ENCODE results near the gene ROR2. TPM values are rescaled to one million over a fixed set of nuclear protein-coding genes. Genes with fewer than 3 reads are reported as not detected.
A peak's percentile ranks its signal among the peaks of the same experiment; 100 is the strongest.

The ROR2 gene
- total RNA-seq, 1 experiment from 2014 or later, result not detected

DNA sequence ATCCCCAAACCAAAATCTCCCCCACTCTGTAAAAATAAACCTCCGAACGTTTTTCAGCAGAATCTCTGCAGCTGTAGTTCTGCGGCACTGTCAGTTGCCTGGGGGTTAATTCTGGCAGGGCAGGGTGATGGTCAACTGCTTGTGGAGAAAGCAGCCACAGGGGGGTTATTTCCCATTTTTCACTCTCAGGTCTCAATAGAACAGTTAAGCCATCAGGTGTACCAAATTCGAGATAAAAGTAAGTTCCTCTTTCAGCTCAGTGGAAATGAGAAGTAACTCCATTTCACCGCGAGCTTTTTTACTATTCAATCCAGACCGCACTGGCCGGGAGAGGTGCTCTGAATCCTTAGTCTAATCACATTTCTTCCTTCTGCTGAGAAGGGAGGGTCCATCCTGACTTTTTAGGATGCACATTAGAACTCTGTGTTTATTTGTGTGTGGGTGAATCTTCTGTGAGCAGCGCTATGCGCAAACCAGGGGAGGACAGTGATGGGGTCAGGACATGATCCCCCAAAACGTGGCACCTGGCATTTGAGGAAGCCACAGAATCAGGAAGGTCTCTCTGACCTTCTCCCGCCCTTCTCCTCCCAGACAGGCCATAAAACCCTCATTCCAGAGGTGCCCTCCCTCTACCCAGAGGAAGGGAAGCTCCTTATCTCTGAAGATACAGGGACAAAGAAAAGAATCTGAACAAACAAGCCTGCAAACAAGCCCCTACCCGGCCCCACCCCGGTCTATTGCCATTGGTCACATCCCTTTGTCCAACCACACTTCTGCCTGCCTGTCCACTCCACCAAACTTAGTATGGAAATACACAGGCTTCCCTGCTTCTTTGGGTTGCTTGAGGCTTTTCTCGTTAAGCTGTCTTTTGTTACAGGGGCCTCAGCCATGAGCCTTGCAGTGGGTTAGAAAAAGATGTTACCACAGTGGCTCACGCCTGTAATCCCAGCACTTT lies 229.0 kb downstream of the ROR2 start:
- DNase-seq (ENCODE audit: low read depth), result no peak

DNA sequence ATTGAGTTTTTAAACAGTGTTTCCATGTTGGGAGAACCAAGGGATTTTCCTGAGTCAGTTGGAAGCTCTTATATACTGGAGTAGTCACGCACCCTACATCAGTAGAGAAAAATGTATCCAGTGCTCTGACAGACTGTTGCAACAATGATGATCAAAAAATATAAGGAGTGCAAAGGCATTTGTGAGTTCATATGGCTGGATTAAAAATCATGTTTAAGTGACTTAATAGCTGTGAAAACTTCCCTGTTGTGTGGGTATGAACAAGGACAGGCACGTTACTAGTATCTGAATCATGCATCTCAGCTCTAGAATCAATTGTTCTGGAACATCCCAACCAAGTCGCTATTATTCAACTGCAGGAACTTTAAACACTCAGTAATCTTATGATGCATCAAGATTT lies 229.7 kb downstream of the ROR2 start:
- no peak for DNase-seq (ENCODE audit: low read depth)

DNA sequence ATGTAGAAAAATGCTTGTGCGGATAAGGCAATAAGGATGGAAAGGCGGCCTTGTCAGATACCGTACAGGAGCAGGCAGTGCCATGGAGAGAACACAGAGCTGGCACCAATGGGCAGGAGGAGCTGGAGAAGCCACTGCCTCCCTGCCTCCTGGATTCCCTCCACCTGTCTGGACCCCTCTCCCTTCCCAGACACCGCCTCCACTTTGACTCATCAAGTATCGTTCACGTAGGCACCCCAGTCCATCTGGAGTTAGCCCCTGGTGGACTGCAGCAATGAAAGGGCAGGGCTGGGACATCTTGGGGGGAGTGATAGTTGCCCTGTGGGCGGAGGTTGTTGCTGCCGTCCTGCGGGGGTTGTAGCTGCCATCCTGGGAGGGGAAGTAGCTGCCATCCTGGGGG lies 232.0 kb downstream of the ROR2 start:
- DNase-seq (ENCODE audit: low read depth), result no peak

DNA sequence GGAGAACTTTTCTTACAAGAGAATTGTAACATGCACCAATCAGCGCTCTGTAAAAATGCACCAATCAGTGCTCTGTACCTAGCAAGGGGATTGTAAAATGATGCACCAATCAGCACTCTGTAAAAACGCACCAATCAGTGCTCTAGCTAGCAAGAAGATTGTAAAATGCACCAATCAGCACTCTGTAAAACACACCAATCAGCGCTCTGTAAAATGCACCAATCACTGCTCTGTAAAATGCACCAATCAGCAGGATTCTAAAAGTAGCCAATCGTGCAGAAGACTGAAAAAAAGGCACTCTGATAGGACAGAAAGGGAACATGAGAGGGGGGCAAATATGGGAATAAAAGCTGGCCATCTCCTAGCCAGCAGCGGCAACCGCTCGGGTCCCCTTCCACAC lies 233.2 kb downstream of the ROR2 start:
- DNase-seq (ENCODE audit: low read depth), result no peak

DNA sequence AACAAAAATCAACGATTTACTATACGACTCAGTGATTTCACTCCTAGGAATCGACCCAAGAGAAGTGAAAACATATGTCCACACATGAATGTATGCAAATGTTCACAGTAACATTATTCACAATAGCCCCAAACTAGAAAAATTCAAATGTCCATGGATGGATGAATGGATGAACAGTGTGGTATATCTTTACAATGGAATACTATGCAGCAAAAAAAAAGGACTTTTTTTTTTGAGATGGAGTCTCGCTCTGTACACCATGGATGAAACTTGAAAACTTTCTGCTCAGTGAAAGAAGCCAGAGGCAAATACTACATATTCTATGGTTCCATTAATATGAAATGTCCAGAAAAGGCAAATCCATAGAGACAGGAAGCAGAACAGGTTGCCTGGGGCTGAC lies 233.8 kb downstream of the ROR2 start:
- DNase-seq (ENCODE audit: low read depth), result no peak

DNA sequence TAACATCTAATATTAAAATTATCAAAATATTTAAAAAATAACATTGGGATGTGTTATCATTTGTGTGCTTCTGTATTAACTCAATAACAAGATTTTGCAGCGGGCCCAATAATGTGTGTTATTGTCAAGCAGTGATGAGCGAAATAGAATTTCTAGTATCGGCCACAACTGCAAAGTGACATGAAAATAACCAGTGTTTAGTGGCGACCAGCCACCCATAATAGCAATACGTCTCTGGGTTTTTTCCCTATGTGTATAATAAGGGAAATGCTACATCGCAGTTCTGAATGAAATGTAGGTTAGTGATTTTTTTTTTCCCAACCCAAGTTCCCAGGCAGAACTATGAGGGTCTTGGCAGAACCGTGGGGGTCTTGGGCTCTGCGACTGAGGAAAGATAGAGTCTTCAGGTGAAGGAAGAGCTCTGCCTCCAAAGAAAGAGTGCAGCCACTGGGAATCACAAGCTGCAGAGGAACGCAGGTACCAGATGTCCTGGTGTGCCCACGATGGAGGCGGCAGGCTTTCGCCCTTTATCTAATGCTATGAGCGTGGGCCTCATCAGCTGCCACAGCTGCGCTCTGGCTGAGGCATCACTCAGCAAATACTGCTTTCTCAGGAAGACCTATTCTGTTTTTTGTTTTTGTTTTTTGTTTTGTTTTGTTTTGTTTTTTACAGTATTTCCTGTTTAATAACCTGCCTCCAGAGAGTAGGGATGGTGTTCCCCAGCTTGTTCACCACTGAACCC lies 235.0 kb downstream of the ROR2 start:
- no peak for DNase-seq (ENCODE audit: low read depth)

DNA sequence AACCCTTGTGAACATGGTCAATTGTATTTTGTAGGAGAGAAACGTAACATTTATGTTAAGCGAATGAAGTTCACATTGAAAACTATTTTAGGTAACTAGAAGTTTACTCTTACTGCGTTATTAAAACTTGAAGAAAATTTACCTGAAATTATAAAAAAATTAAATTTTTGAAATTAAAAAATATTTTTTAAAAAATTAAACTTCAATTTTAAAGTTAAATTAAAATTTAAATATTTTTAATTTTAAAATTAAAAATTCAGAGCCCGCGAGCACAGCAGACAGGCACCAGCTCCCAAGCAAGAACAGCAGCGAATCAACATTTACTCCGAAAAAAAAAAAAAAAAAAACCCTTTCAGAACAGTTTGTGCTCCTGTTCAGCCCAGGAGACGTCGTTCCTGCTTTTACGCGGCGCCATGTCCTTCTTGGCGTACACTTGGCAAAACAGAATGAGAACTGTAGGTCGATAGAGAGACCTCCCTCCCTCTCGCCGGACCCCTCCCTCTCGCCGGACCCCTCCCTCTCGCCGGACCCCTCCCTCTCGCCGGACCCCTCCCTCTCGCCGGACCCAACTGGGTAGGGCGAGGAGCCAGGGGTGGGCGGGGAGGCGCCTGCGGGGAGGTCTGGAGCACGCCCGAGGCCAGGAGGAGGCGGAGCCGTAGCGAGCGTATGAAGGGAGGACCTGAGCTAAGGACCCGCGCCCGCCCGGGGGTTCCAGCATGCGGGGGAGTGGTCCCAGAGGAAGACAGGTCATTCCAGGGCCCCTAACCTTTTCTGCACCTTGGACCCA lies 235.8 kb downstream of the ROR2 start:
- no peak for DNase-seq (ENCODE audit: low read depth)

DNA sequence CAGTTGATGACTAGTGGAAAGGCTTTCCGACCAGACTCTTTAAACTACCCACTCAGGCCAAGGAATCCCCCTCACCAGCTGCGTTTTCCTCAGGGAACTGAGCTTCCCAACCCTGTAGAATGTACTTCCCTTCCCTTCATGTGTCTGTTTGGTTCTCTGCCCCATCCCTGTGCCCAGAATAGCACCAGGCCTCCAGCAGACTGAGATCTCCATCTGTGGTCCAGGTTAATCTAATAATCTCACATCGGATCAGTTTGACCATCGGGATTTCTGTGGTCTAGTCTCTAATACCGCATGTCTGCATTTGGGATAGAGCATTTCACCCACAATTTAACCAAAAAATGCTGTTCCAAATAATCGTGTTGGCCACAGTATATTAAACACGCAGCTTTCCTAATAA lies 237.2 kb downstream of the ROR2 start:
- no peak for DNase-seq (ENCODE audit: low read depth)

DNA sequence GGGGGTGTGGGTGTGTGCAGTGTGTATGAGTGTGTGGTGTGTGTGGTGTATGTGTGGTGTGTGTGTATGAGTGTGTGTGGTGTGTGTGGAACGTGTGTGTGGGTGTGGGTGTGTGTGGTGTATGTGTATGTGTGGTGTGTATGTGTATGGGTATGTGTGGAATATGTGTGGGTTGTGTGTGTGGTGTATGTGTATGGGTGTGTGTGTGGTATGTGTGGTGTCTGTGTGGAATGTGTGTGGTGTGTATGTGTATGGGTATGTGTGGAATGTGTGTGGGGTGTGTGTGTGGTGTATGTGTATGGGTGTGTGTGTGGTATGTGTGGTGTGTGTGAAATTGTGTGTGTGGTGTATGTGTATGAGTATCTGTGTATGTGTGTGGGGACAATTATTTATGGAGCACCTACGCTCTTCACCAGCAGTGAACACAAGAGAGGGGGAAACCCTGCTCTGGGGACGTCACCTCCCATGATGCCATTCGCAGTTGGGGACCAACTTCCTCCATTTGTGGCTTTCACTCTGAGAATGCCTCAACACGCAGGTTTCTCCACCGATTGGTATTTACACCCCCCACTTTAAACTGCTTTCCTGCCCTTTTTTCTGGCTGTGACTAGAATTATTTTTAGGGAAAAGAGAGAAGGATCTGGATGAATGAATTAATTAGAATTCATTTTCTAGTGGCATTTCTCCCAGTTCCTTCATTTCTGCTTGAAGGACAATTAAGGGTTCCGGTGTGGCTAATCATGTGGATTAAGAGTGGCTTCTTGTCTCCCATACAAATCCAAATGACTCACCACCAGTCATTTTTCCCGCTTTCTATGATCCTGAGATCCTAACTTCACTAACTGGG lies 238.1 kb downstream of the ROR2 start:
- DNase-seq (ENCODE audit: low read depth), result peak; percentile 17

DNA sequence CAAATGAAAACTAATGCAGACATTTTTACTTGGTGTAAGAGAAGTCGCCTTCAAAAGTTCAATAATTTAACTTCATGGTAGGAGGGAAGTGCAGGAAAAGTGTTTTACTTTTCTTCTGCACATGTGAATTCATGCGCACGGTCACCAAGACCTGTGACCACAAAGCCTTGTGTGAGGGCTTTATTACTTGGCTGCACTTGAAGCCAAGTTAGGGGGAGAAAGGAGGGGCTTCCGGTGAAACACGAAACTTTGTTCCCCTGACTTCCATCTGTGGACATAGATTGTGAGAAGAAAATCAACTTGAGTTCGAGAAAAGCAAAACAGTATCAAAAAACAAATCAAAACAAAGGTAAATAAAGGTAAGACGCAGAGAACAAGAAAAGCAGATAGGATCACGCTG lies 239.9 kb downstream of the ROR2 start:
- no peak for DNase-seq (ENCODE audit: low read depth)

DNA sequence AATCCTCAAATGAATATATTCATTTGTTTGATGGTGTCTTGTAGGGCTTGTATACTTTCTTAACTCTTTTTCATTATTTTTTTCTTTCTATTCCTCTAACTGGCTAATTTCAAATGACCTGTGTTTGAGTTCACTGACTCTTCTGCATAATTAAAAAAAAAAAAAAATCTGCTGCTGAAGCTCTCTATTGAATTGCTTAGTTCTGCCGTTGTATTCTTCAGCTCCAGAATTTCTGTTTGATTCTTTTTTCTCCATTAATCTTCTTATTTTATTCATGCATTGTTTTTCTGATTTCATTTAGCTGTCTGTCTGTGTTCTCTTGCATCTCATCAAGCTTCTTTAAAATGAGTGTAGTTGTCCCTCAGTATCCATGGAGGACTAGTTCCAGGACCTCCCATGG lies 244.6 kb downstream of the ROR2 start:
- DNase-seq (ENCODE audit: low read depth), result no peak

DNA sequence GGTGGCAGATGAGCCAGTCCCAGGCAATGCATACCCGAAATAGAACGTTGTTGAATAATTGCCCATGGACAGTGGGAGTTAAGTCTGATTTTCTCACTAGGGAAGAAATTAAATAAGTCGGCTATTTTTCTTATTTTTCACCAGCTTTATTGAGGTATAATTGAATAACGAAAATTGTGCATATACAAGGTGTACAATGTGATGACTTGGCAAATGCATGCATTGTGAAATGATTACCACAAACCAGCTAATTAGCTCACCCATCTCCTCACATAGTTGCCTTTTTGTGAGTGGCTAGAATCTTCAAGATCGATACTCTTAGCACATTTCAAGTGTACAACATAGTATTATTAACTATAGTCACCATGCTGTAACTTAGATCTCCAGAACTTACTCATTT lies 249.6 kb downstream of the ROR2 start:
- no peak for DNase-seq (ENCODE audit: low read depth)

DNA sequence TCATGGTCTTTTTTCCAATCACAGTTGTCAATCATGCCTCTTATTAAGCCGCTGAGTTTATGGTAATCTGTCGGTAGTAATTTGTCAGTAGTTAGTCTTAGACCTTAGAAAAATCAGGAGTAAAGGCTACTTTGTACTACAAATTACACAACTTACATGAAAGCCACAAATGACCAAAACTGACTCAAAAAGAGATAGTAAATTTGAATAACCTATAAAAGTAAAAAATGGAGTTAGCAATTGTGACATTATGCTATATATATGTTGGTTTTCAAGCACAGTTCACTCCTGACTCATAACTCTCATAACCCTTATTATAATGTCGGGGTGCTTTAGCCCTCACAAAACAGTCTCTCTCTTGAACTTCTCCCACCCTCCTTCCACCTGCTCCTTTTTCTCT lies 251.8 kb downstream of the ROR2 start:
- no peak for DNase-seq (ENCODE audit: low read depth)

DNA sequence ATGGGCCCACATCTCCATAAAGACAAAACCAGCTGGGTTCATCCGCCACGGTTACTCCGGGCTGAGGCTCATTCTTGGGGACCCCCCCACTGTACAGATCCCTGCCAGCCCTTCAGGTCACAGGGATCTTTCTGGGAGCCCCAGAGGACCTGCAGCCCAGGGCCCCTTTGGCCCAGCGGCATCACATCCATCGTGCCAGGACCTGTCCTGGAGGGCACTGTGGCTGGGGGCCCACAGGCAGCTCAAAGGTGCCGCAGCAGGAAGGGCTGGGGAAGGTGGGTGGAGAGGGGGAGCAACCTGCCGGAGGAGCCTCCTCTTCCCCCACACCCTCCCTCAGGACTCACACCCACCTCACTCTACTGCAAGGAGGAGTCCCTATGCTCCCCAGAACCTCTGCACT lies 252.8 kb downstream of the ROR2 start:
- DNase-seq (ENCODE audit: low read depth), result no peak

DNA sequence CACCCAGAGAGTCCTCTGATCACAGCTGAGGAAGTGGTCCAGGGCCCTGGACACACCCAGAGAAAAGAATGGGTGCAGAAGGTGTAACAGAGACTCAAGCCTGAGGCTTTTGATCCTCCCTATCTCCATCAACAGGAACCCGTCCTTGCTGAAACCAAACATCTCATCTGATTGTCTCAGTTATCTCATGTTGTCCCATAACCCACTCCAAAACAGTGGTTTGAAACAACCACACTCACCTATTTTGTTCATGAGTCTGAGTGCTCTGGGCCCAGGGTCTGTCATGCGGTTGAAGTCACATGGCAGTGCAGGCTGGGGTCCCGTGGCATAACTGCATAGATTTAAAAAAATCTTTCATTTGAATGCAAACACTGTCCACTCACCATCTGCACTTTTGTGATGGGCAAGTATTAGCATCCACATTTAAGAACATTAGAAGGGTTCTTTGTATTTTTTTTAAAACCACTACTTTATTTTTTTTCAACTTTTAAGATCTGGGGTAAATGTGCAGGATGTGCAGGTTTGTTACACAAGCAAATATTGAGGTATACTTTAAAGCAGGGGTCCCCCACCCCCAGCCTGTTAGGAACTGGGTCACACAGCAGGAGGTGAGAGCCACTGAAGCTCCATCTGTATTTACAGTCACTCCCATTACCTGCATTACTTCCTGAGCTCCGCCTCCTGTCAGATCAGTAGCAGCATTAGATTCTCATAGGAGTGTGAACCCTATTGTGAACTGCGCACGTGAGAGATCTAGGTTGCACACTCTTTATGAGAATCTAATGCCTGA lies 255.8 kb downstream of the ROR2 start:
- DNase-seq (ENCODE audit: low read depth), result no peak

DNA sequence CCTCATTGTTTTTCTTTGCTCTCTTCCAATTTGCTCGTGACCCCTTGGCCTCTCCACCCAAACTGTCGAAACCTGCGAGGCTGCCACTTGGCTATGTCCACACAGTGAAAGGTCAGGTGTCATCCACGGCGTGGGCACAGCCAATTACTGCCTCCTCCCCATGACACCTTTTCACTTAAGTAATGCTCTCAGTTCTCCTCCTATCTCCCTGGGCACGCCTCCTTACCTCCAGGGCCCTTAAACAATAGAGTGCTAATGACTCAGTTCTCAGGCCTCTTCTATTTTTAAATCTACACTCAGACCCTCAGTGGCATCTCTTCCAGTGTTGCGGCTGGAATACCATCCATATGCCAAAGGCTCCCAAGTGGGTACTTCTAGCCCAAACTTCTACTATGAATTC lies 256.8 kb downstream of the ROR2 start:
- DNase-seq (ENCODE audit: low read depth), result no peak

DNA sequence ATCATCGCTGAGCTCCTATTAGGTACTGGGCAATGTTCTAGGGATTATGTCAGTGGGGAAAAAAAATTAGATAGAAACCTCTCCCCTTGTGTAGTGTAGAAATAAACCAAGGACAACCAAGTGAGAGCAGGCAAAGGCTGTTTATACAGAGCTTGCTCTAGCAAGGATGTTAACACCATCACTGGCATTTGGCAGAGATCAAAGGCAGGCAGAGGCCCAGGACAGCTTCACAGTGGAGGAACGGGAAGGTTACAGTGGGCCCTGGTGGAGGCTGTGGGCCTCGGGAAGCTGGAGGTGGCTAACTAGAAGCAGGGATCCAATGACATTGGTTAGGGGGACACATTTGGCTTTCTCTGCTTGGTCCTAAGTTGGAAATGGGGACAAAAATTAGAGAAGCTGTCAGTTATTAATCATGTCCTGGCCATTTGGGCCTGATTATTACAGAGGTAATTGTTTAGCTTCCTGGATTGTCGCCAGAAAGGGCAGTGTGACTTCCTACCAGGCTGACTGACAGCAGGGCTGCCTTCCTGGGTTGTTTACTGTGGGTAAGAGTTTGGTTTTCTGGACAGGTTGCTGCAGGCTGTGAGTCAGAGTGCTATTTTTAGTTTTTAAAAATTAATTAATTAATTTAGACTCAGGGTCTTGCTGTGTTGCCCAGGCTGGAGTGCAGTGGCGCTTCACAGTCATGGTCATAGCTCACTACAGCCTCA lies 259.3 kb downstream of the ROR2 start:
- peak; percentile 30 for DNase-seq (ENCODE audit: low read depth)

DNA sequence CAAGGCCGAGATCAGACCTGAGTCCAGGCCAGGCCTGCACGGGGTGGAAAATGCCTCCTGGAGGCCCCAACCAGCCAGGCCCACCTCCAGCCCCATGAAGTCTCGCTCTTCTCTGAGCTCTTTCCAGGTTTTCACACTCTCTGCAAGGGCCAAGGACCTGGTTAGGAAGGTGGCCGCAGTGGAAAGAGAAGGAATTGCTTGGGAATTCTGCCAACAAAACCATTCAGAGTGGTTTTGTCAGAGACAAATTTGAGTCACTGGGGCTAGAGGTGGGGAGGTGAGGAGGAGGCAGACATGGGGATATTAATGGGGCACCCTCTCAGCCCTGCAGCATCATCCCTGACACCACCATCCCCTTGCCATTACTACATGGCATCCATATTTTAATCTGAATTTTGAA lies 261.0 kb downstream of the ROR2 start:
- DNase-seq (ENCODE audit: low read depth), result no peak

DNA sequence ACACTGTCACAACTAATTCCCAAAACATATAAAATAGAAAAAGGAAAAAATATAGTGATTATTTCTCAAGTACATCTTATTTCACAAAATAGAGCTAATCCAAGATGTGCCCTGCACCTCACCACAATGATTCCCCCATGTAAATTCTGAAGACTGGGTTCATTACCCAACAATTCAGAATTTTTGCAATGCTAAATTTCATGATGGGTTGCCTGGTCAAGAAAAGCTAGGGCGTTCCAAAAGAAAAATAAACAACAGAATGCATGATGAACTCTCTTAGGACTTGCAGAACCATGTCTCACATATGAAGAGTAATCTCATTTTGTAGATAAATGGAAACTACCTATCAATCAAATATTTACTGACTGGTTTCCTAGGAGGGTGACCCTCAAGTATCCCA lies 266.8 kb downstream of the ROR2 start:
- DNase-seq (ENCODE audit: low read depth), result no peak

DNA sequence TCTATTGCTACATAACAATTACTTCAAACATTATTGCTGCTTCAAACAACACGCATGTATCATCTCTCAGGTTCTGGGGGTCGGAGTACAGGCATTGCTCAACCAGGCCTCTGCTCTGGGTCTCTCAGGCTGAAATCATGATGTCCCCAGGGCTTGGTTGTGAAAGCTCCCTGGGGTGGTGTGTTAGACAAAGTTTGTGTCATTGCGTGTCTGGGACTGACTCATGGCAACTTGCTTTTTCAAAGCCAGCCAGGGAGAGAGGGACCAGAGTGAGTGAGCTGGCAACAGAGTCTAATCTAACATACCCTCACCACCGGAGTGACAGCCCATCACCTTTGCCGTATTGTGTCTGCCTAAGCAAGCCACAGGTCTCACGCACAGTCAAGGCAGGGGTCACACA lies 267.2 kb downstream of the ROR2 start:
- DNase-seq (ENCODE audit: low read depth), result no peak
